ENCODE data around the gene ATP7B. TPM values are rescaled to one million over a fixed set of nuclear protein-coding genes. Genes with fewer than 3 reads are reported as not detected.
A peak's percentile ranks its signal among the peaks of the same experiment; 100 is the strongest.

The ATP7B gene
- total RNA-seq, 1 donor from 2014 or later, result 15.9 TPM

DNA sequence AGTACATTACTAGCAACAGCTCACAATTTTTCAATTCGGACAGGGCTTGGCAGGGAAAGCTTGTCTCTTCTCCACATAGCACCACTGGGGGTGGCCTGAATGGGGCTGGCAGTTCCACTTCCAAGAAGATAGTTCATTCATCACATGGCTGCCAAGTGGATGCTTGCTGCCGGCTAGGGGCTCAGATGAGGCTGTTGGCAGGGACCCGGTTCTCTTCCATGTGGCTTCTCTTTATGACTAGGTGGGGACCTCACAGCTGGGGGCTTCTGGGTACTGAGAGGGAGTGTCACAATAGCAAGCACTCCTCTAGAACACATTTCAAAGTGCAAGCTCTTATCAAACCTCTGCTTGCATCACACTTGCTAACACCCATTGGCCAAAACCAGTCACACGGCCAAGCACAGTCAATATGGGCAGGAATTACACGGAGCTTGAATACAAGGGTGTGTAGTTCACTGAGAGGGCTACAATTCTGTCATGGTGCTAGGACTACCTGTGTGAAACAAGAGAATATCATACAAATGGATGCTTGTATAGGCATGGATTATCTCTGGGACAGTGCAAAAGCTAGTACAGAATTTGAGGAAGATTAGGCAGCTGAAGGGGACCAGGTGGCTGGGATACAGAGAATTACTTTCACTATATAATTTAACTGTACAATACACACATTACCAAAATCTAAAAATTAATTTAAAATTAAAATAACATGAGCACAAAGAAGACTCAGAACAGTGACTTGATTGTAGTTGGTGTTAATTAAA is 32.3 kb downstream of the ATP7B start:
- DNase-seq (ENCODE audit: low read depth), result no peak

DNA sequence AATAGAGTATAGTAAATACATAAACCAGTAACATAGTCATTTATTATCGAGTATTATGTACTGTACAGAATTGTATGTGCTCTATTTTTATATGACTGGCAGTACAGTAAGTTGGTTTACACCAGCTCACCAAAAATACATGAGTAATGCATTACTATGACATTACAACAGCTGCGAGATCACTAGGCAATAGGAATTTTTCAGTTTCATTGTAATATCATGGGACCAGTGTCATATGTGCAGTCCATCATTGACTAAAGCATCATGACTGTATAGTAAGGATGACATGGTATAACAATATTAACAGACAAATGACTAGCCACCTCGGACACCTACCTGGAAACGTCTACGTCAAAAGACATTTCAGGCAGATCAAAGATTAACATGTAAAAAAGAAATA is 33.6 kb downstream of the ATP7B start:
- DNase-seq (ENCODE audit: low read depth), result no peak

DNA sequence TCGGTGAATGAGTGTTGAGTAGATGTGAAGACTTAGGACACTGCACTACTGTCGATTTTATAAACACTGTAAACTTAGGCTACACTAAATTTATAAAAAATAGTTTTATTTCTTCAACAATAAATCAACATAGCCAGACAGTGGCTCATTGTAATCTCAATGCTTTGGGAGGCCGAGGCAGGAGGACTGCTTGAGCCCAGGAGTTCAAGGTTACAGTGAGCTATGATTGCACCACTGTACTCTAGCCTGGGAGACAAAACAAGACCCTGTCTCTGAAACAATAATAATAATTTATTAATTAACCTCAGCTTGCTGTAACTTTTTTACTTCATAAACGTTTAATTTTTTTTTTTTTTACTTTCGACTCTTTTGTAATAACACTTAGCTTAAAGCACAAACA is 34.4 kb downstream of the ATP7B start:
- DNase-seq (ENCODE audit: low read depth), result no peak

DNA sequence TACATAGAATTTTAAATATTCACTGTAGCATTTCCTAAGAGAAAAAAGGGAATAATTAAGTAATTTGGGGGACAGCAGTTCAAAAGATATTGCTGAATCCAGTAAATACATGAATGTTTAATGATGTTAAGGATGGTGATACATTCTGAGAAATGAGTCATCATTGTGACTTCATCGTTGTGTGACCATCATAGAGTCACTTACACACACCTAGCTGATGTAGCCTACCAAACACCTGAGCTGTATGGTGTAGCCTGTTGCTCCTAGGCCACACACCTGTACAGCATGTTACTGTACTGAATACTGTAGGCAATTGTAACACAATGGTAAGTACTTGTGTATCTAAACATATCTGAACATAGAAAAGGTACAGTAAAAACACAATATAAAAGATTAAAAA is 34.8 kb downstream of the ATP7B start:
- no peak for DNase-seq (ENCODE audit: low read depth)

DNA sequence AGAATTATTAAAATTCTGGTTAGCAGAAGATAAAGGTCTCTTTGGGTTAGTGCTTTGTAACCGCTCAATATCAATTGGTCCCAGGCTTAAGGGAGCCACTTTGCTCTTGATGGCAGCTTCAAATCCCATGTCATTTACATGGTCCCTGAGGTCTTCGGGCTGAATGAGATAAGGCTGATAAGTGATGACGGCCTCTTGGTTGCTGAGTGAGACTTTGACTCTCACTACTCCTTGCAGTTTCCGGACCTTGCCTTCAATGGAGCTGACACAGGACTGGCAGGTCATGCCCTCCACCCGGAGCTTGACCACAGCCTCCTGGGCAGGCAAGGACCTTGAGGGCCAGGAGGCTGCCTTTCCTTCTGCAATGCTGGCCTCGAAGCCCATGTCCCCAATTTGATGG is 36.8 kb downstream of the ATP7B start:
- DNase-seq (ENCODE audit: low read depth), result no peak

DNA sequence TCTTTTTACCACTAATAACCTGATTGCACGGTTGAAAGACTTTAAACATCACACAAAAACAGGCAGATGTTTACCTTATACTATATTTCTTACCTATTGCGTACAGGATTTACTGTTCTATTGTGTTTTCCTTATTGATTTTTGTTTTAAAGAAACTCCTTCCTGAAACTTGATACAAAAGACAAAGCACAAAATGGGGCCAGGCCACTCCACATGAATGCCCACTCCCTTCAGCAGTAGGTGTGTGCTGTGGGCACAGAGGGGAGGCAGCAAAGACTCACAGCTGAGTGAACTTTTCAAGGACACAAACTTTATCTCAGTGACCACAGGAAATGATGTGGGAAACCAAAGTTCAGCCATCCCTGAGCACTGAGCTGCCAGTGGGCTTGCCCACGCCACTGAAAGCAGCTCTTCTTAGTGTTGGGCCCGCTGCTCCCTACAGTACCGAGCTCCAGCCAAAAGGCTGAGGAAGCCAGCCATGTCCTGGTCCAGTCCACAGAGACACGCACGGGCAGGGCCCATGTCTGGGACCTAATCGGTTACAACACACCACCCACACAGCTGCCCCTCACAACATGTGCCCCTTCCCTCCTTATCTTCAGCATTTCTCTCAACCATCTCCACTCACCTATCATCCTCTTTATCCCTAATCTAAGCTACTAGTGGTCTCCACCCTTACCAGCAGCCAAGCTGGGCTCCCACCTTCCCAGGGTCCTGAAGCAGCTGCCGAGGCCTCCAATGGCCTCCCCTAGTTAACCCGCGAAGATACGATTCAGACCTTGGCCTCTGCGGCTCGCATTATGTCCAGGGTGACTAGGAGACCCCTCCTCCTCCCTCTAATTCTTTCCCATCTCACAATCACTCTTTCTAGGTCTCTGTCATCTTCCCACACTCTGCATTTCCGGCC is 39.5 kb downstream of the ATP7B start:
- DNase-seq (ENCODE audit: low read depth), result peak; percentile 2

DNA sequence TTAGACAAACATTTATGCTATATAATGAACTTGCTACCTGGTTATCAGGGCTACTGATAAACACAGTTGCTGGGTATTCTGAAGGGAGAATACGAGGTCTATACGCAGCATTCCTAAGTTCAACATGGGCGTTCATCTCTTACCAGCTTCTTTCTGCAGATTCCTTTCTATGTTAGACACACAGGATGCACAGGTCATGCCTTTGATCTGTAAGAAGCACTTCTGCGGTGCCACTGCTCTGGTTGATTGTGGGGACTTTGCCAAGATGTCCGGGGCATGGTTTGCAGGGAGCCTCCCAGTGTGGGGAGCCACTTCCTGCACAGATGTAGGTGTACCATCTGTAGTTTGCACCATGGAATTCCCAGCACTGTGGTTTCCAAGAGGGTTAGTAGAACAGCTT is 40.9 kb downstream of the ATP7B start:
- no peak for DNase-seq (ENCODE audit: low read depth)

DNA sequence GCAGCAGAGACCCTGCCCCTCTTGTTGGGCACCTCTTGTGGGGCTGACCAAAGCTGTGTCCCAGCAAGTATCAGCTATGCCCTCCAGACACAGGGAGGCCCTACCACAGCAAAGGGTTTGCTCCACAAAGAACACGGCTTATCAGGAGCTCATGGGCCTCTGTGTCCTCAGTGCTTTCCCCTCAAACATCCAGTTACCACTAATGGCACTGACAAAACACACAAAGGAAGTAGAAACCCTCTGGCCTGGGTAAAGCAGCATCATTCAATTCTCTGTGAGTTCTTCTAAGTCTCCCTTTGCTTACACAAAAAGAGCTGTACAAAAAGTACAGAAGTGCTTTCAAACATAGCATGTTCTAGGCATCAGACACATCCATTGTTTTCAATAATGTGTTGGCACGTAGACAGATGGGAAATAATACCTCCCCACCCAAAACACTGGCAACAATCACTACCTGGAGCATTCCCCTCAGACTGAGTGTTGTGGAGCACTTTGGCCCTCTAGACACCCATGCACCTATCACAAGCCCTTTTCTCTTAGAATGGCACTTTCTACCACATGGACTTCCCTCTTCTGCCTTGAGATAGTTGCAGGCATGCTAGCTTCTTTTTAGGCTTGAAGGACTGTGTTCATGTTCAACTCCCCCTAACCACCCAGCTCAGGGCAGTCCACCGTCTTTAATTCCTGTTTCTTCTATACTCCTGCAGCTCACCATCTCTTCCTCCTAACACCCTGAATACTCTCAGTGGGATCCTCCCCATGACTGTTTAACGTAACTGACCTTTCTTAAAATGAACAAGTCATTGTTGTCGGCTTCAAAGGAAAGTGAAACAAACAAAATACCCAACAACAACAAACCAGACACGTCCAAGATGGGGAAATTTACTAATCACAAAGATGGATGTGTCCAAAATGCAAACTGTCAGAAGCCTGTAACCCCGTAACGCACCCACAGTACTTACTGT is 43.5 kb downstream of the ATP7B start:
- DNase-seq (ENCODE audit: low read depth), result no peak

DNA sequence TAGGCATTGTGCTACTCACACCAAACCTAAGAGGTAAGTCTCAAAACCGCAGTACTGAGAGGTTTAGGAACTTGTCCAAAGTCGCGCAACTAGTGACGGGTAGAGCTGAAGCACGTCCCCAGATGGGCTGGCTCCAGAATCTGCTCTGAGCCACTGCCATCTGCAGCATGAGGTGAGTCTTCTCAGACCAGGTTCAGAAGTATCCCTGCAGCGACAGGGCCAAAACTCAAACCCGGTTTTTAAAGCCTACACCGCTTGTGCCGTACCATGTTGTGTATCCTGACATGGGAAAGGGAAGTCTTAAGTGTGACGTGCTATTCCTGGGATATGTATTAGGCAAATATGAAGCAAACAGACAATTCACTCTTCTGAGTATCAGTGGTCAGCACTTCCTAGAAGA is 45.1 kb downstream of the ATP7B start:
- no peak for DNase-seq (ENCODE audit: low read depth)

DNA sequence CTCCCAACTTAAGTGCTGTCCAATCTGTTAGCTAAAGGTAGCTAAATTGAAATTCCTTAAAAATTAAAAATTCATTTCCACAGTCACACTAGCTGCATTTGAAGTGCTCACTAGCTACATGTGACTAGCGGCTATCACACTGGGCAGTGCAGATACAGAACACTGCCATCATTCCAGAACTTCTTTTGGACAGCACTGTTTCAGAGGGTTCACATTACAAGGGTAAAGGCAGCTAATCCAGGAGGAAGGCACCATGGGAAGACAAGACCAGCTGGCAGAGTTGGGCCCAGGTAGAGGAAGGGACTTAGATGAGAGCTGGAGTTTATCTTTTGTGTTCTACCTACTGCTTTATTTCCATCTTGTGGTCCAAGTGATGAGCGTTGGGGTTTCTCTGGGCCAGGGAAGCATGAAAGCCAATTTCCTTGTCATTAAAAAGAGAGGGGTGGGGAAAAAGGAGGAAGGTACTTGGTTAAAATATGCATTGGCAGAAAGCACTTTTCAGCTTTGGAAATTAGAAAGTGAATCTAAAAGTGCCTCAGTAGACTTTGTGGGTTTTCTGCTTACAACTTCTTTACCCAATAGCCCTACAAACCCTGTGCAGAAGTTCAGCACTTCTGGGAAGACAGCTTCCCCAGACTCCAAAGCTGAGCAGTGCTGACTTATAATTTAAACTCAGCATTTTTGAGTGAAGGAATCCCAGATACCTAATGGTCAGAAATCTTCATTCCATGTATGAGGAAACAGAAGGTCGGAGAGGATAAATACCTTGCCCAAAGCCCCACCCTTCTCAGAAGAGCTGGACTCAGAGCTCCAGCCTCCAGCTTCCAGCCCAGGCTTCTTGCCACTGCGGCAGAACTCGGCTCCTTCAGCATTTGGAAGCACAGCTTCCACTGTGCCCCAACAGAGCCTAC is 49.5 kb downstream of the ATP7B start:
- DNase-seq (ENCODE audit: low read depth), result no peak

DNA sequence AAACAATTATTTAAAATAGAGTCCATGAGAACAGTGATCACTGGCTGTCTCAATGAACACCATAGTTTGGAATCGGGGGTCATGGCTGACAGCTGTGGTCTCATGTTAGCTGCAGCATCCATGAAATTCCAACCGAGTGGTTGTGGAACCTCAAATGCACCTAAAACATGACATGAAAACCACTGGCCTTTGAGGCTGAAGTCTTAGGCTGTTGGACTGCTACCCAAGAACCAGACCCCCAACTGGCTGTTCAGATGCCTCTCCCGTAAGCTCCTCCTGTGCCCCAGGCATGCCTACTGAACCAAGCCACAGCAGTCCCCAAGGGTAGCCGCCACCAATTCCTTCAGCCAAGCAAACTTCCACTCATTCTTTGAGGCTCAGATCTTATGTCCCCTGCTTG is 50.5 kb downstream of the ATP7B start:
- DNase-seq (ENCODE audit: low read depth), result no peak

DNA sequence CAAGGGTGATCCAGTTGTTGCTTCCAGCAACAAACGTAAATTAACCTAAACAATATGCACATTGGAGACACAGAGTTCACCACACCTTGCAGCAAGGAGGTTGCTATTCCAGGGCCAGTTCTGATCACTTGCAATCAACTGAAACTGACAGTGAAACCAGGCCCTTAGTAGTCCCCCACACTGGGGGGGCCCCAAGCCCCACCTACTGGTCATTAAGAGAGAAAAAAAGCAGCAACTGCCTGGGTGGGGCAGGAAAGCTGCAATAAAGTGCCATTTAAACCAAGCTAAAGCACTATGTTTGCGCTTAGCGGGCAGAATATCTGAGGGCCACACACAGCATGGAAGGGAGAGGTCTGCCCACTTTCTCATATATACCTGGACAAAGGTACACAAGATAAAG is 51.5 kb downstream of the ATP7B start:
- DNase-seq (ENCODE audit: low read depth), result no peak

DNA sequence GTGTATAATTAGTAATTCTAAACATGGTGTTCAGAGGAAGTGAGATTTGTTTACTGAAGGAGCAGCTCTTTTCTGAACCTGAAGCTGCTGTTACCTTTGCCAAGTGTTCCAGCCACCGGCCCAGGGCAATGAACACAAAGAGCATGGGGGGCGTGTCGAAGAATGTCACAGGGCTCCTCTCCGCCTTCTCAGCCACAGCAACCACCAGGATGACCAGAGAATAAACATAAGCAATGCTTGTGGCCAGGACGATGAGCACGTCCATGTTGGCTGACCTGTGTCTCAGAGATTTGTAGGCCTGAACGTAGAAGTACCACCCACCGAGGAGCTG is 53.1 kb downstream of the ATP7B start:
- no peak for DNase-seq (ENCODE audit: low read depth)

DNA sequence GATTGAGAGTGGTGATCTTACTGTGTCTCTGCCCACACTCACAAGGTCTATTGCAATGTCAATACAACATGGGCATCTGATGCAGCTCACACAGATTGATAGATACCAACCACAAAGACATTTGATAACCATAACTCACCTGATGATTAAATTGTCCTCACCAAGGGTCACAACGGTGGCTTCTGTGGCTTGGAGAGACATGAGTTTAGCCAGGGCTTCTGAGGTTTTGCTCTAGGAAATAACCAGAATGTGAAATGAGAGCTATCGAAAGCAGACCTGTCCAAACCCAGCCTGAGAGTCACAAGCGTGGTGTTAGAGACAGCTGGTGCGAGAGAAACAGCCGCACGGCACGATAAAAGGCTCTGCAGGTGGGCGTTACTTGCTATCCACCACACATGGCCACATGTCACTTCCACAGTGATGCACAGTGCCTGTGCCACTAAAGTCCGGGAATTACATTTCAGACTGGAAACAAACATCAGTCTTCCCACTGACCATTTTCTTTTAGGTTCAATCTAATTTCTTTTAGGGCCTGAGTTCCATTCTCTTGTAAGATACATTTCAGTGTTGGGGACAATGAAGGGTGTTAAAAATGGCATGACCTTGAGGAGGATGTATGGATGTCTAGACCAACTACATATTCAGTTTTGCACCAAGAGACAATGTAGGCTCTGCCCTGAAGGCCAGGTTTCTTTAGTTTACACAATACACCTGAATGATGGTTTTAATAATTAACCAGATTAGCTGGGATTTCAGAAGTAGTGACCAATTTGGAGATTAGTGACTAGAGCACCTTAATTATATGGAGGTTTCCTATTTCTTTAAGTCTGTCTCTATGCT is 53.7 kb downstream of the ATP7B start:
- DNase-seq (ENCODE audit: low read depth), result peak; percentile 10

DNA sequence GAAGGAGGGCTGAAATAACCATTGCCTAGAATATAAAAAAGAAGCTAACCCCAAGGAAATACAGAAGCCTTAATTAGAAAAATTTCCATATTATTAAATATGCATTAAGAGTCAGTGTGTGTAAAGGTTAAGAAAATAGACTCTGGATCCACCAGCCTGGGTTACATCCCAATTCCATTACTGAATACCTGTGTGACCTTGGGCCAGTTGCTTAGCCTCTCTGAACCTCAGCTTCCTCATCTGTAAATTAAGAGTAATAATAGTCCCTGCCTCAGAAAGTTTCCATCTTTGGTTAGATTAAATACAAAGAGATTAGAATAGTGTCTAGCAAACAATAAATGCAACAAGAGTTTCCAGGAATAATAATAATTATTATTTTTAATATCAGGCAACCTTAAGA is 54.5 kb downstream of the ATP7B start:
- no peak for DNase-seq (ENCODE audit: low read depth)

DNA sequence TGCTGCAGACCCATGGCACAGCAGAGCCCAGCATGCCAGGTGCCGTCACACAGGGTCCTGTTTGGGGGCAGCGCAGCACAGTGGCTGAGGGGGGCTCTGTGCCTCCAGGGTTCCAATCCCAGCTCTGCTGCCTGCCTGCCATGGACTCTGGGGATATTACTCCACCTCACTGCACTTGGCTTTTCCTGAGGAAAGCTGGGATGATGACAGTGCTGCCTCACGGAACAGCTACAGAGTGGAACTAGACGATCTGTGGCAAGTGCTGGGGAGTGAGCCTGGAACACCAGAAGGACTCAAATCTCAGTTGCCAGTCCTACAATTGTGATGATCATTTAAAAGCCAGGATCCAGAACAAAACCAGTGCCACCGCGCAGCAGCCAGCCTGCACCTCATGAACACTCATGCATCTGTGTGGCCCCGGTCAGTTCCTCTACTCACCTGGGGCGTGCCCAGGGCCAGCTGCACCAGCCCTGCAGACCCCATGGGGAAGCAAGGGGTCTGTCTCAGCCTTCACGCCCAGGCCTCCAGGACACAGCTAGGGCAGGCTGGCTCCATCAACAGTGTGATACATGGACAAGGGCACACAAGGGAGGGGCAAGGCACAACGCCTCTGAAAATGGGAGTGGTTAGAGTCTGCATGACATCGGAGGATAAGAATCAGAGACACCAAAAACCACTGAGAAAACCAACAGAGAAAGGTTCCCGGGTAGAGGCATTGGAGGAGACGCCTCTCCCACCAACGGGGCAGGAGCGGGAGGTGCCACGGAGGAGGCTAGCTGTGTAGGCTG is 55.2 kb downstream of the ATP7B start:
- DNase-seq (ENCODE audit: low read depth), result no peak

DNA sequence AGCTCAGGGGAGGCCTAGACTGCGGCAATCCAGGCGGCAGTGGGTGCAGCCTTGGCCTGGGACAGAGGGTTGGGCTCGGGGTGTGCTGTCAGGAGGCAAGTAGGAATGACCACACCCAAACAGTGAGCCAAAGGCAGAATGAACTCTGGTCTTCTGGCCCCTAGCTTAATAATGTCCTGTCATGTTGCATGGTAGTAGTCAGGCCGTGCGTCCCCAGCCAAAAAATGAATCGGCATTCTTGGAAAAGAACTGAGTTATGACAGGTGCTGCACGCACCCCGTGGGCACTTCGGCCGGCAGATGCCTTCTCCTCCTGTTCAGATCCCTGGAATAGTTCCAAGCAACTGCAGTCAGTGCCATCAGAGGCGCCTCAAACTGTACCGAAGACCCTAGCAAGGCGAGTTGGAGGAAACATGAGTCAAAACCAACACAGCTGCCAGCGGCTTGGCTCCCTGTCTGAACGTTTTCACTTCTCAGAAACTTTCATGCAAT is 55.9 kb downstream of the ATP7B start:
- DNase-seq (ENCODE audit: low read depth), result no peak

DNA sequence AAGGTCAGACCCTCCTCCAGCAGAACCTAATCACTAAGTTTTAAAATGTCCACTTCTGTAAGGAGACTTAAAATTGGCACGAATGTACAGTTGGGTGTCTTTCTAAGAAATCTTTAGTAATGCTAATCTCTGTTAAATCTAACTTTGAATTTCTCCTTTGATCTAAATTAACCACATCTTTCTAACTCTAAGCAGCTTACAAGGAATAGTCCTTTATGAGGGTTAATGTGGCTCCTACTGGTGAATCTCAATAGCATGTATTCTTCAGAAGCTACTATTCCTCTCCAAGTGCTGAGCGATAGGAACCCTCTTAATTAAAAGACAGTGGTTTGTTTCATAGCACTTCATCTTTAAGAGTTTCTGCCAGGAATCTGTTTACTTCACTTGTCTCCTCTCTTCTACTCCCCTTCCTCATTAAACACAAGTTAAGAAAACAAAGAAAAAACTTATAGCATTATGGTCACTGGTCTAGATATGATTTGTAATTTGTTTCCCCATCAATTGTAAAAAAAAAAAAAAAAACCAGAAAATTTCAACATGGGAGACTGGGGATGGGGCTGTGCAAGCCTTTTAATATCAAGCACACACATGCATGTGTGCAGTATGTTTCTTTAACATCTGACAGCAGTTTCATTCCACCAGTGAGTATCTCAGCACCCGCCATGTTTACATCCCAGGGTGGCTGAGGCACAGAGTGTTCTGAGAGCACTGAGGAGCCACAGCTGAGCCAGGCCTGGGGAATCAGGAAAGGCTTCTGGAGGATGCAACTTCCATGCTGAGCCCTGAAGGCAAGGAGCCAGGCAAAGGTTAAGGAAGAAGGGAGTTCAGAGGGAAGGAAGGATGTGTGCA is 57.7 kb downstream of the ATP7B start:
- no peak for DNase-seq (ENCODE audit: low read depth)

Data from renal cortical epithelial cell (primary cell).